NCI-H526 (cell line): ENCODE measurements around the gene TM4SF4.

Experiments
- DNase-seq, 2 experiments: peaks; one replicate each; lab custom pipeline; 2025; lab: John Stamatoyannopoulos, UW

TM4SF4 gene

GRCh38 chr3:149512073-149512782, 37.7 kb downstream of the TM4SF4 start:
- peak; percentile 49 to 81 for DNase-seq

DNA sequence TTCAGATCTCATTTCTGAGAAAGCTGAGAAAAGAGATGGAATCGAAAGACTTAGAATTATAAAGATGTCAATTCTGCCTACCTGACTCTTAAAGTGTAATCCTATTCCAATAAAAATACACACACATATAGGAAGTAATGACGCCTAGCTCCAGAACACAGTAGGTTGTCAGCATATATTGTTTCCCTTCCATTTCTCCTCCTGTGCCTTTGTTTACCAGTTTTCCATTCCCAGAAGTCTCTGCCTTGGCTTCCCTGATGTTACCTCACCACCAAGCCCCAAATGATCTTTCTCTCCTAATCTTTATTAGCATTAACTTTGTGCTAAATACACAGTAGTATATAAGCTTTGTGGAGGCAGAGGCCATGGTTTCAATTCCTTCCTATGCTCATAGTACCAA, 40.0 kb downstream of the TM4SF4 start:
- no peak for DNase-seq

GRCh38 chr3:149515249-149515648, 40.8 kb downstream of the TM4SF4 start:
- no peak for DNase-seq

GRCh38 chr3:149516920-149517319, 42.4 kb downstream of the TM4SF4 start:
- DNase-seq, result no peak

DNA sequence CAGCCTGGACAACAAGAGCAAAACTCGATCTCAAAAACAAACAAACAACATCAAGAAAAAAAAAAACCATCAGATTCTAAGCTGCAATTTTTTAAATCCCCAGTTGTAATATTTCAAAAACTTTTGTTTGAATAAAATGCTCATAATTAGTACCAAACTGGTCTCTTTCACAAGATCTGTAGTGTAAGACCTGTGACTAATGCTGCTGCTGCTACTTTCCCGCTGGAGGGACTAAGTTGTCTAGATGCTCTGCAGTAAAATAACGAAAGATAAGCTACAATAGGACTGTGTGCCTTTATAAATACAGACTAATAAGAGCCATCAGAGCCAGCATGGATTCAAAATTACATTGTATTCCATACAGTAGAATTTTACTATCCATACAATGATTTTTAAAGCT, 45.4 kb downstream of the TM4SF4 start:
- DNase-seq, result no peak

- DNase-seq, result no peak
Observed at GRCh38 chr3:149523512-149524299, 49.2 kb downstream of the TM4SF4 start.

GRCh38 chr3:149527531-149528339, 53.2 kb downstream of the TM4SF4 start:
- DNase-seq, result no peak

GRCh38 chr3:149528340-149528650, 53.8 kb downstream of the TM4SF4 start:
- DNase-seq, result no peak

DNA sequence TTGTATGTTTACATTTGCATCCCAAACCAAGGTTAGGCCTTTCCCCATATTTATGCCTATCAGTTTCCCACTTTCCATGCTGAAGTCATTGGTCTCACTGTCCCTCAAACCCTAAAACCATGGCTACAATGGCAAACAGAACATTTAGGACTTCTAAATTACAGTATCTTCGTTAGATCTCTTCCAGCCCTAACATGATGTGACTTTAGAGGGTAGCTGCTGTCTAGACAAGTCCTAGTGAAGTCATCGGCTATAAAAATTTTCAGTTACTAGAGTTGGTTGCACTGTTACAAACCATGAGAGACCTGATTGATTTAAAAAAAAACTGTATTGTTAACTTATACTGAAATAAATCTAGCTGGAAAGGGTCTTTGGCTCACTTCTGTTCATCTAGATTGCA, 54.6 kb downstream of the TM4SF4 start:
- DNase-seq, result no peak

DNA sequence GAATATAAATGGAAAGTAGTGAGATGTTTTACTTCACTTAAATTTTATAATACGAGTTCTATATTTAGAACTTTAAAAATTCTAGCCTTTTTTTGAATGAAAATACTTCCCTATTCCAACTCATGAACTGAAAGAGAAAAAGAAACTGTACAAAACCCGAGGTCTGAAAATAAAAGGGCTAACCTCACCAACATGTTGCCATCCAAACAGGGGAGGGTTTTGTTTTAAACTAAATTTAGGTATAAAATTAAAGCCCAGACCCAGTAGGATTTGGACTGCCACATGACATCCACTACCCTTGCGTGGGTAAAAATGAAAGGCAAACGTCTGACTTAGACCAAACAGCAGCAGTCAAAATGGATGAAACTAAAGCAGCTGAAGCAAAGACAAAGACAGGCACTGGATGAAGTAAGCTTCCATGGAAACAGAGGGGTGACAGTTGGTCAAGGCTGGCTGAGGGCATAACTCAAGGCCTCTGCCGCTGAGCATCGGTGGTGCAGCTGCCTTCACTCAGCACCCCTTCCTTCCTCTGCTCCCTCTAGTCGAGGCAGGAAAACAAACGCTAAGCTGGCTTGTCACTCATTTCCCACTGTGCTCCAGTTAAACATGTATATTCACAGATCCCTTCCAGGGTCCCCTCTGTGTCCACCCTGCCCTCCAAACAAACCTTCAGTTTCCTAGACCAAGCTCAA, 58.1 kb downstream of the TM4SF4 start:
- no peak for DNase-seq

GRCh38 chr3:149534082-149534481, 59.6 kb downstream of the TM4SF4 start:
- DNase-seq, result no peak

- DNase-seq, result peak in 1 of 2 experiments; percentile 4
Observed at GRCh38 chr3:149534671-149535332, 60.3 kb downstream of the TM4SF4 start.

DNA sequence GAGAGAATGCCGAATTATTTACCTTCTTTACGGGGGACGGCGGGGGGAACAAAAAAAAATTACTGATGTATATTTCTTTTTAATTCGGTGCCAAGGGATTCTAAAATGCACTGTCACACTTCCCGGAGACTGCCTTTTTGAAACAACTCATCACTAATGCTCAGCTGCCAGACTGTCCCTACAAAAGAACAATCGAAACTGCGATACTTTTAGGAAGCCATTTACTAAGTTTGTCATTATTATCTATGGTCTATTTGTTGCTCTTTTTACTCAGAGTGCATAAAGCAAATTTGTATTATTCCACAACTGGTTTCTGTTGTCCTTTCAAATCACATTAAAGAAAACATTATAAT, 60.8 kb downstream of the TM4SF4 start:
- no peak for DNase-seq

DNA sequence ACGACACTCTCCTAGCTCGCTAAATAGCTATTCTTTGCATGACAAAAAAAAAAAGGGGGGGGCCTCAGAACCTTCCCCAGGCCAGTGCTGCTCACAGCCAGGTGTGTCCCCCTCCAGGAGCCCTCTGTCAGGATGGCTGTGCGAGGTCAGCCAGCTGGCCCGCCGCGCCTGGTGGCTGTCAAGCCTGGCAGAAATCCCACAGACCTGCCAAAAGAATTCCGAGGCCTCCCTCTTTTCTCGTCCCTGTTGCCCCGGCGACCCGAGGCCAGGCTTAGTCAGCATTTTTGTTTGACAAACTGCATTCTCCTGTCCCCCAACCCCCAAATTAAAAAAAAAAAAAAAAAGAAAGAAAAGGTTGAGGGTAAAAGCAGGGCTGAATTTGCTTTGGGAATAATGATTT, 61.9 kb downstream of the TM4SF4 start:
- DNase-seq, result no peak

- DNase-seq, result no peak
Observed at GRCh38 chr3:149538371-149538770, 63.9 kb downstream of the TM4SF4 start.

DNA sequence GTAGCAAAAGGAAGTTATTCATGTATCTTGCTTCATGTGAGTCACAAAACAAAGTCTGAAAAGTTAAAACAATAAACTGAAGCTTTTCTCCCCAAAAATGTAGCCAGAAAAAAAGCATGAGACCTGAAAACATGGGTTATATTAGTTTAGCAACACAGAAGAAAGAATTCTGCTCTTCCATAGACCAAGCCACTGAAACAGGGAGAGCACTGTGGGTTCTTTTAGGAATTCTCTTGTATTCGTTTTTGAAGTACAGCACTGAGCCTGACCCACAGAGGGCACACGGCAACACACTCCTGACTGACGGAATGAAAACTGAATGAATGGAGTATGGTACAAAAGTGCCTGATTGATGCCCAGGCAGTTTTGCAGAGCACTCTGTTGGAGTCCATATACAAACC, 66.6 kb downstream of the TM4SF4 start:
- no peak for DNase-seq

DNA sequence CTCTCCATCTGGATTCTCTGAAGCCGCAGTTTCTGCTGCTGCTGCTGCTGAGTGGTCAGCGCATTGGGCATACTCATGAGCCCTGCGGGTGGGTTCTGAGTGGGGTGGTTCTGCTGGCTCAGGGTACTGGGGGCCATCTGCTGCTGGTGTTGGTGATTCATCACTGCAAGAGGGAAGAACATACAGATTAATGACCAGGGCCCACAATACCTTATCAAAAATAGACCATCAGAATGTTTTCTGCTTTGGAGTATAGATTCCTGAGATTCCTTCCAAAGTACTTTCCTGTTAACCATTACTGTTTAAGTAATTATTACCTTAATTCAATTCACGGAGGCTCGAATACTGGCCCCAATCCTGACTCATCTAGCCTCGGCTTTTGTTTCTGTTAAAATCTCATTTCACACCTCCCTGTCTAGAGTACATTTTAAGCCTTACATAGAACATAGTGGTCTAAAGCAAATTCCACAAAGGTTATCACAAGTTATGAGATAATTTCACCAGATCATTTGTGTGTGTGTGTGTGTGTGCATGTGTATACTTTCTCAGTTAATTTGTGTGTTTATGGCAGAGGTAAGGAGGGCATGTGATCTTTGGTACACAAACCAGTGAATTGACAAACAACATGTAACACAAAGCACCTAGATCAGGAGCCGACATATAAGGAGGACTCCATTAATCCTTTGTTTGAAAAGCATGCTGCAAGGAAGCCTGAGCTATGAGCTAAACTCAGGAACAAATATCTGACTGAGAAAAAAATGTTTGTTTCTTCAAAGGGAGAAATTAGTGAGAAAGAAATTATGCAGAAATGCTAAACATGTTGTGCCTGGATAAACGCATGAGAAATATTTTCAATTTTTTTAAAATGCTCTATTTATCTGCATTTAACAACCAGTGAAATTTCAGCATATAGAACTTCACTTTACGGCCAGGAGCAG, 68.1 kb downstream of the TM4SF4 start:
- DNase-seq, result no peak

DNA sequence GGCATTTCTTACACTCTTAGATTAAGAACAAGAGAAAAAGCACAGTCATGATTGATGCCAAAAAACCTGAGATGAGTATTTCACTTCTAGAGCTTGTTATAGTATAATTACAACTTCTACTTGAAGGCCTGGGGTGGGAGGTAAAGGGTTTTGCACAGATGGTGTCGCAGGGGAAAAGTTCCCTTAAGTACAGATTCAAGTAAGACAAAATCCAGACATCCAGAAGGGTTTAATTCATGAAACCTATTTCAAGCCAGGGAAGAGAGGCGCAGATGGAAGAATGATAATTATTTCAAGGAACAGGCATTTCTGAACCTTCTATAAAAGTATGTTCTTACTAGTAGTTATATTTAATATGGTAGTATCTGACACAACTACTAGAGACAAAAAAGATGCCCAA, 70.6 kb downstream of the TM4SF4 start:
- DNase-seq, result no peak

GRCh38 chr3:149547413-149547812, 72.9 kb downstream of the TM4SF4 start:
- no peak for DNase-seq

DNA sequence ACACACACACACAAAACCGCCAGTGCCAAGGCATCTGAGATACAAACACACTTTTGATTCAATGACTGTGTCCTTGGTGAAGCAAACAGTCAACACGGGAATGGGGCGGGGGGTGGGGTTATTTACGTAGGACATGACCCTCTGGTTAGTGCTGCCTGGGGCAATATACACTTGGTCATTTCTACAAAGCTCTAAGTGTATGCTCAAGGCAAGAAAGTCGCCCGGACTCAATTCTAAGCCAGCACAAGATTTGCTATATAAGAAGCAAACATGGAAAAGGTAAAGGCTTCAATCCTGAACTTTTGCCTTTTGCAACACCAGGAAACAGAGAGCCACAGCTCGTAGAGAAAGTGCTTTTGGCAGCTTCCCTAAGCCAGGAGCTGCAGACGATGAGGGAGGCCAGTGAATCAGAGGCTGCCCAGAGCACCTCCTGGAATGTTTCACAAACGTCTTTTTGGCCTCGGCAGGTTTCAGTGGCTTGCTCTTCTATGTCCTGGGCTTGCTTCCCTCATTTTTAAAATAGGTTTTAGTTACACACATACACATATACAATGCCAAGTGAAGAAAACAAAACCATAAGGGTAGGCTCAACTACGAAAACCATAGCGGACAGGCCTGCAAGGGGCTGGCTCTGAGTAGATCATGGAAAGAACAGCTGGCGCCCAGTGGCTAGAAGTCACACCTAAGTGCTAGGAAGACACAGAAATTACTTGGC, 73.6 kb downstream of the TM4SF4 start:
- no peak for DNase-seq
